Activated naive CD8-positive, alpha-beta T cell treated with anti-CD3 and anti-CD28 coated beads, Interleukin-2, amount 50 U/mL, for 24 hours (primary cell): ENCODE measurements around the gene FHOD3.

ENCODE experiments used
- ATAC-seq: fragments of 150-1000 bp; cut with Tn5 transposase; one replicate; pipeline ENCODE4 v1.10.0; 2021
- DNase-seq: peaks from one replicate; pipeline ENCODE4 v3.0.0; 2021
- H3K27ac Mint-ChIP-seq: one replicate; pipeline ENCODE4 v1.8.0; 2021; ENCODE audit warnings: mild to moderate bottlenecking, mixed read lengths
- H3K27me3 Mint-ChIP-seq: one replicate; pipeline ENCODE4 v1.8.0; 2021; ENCODE audit warnings: mixed read lengths
- H3K36me3 Mint-ChIP-seq: one replicate; pipeline ENCODE4 v1.8.0; 2021; ENCODE audit warnings: low read depth, mixed read lengths
- H3K4me1 Mint-ChIP-seq: one replicate; pipeline ENCODE4 v1.8.0; 2021; ENCODE audit warnings: mixed read lengths
- H3K4me3 Mint-ChIP-seq: one replicate; pipeline ENCODE4 v1.8.0; 2021; ENCODE audit warnings: mild to moderate bottlenecking, moderate library complexity, mixed read lengths
- H3K9me3 Mint-ChIP-seq: one replicate; pipeline ENCODE4 v1.8.0; 2021; ENCODE audit warnings: mixed read lengths

Gene FHOD3

GRCh38 chr18:36499938-36500337, 202.4 kb downstream of the FHOD3 start:
- H3K4me1 Mint-ChIP-seq: no peaks in the 10 kb centered on the region
- ATAC-seq (no peak), DNase-seq (no peak)
- no peaks in the 10 kb centered on the region for H3K36me3 Mint-ChIP-seq
- no peak overlapping the region for H3K4me3 Mint-ChIP-seq
- H3K27me3 Mint-ChIP-seq: peaks cover 4% of the 10 kb centered on the region
- H3K9me3 Mint-ChIP-seq: no peaks in the 10 kb centered on the region
- no peak overlapping the region for H3K27ac Mint-ChIP-seq

DNA sequence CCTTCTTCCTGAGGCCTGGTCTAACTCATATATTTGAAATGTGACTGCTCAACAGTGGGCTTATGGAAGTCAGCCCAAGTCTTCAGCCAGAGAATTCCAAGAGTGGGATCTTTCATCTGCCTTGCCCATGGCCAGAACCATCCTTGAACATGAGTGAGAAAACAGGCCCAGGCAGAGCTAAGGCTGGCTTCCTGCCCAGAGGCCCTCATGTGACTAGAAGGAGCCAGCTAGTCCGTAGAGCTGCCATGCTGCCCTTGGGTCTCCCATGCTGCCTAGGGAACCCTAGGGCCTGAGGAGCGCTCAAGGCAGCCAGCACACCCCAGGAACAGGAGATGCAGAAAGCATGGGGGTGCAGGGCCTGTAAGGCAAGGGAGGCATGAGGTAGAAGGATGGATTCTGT, 203.6 kb downstream of the FHOD3 start:
- H3K36me3 Mint-ChIP-seq: no peaks in the 10 kb centered on the region
- ATAC-seq: no peak

GRCh38 chr18:36503477-36503876, 206.0 kb downstream of the FHOD3 start:
- Mint-ChIP-seq H3K27me3 (peaks cover under 1% of the 10 kb centered on the region), H3K4me1 (no peaks in the 10 kb centered on the region), H3K9me3 (no peaks in the 10 kb centered on the region), H3K4me3 (no peak overlapping the region), H3K36me3 (no peaks in the 10 kb centered on the region), H3K27ac (no peak overlapping the region)
- DNase-seq (no peak), ATAC-seq (no peak)

More for the DNA sequence above, 203.6 kb downstream of the FHOD3 start:
- Mint-ChIP-seq H3K4me3 (no peak overlapping the region), H3K27me3 (peaks cover 4% of the 10 kb centered on the region), H3K4me1 (no peaks in the 10 kb centered on the region), H3K9me3 (no peaks in the 10 kb centered on the region), H3K27ac (no peak overlapping the region)
- no peak for DNase-seq

GRCh38 chr18:36504928-36505327, 207.4 kb downstream of the FHOD3 start:
- no peak for ATAC-seq
- Mint-ChIP-seq H3K27me3 (no peaks in the 10 kb centered on the region), H3K4me1 (no peaks in the 10 kb centered on the region), H3K27ac (no peak overlapping the region), H3K4me3 (no peak overlapping the region), H3K36me3 (no peaks in the 10 kb centered on the region), H3K9me3 (no peaks in the 10 kb centered on the region)
- DNase-seq: no peak

GRCh38 chr18:36505665-36506064, 208.2 kb downstream of the FHOD3 start:
- DNase-seq: no peak
- Mint-ChIP-seq H3K36me3 (no peaks in the 10 kb centered on the region), H3K4me1 (no peaks in the 10 kb centered on the region), H3K9me3 (no peaks in the 10 kb centered on the region), H3K27ac (no peak overlapping the region), H3K27me3 (no peaks in the 10 kb centered on the region), H3K4me3 (no peak overlapping the region)
- no peak for ATAC-seq

DNA sequence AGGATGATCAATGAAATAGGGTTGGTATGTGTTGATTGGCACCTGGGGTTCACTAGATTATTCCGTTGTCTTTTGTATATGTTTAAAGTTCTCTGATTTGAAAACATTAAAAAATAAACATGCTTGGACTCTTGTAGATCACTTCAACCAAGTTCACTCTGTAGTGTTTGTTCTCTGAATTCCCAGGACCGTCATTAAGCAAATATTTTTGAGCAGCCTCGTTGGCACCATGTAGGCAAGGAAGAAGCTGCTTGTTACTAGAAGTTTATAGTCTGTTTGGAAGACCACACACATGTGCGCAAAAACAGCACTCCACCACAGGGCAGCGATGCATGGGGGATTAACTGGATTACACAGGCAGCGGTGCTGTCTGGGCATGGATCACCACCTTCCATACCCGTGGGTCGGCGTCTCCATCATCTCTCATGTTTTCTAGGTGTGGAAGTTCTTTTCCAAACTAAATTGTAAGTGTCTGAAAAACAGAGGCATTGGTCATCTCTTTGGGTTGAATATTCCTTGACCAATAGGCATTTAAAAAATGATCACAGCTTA, 212.2 kb downstream of the FHOD3 start:
- no peaks in the 10 kb centered on the region for H3K36me3 Mint-ChIP-seq
- ATAC-seq: no peak
- H3K9me3 Mint-ChIP-seq: no peaks in the 10 kb centered on the region

GRCh38 chr18:36511791-36512352, 214.4 kb downstream of the FHOD3 start:
- Mint-ChIP-seq H3K4me1 (no peaks in the 10 kb centered on the region), H3K27me3 (peaks cover 1% of the 10 kb centered on the region), H3K36me3 (no peaks in the 10 kb centered on the region), H3K27ac (no peak overlapping the region), H3K4me3 (no peak overlapping the region), H3K9me3 (no peaks in the 10 kb centered on the region)
- DNase-seq (no peak), ATAC-seq (no peak)

More for the DNA sequence above, 212.2 kb downstream of the FHOD3 start:
- no peak for DNase-seq
- H3K4me1 Mint-ChIP-seq: no peaks in the 10 kb centered on the region
- H3K4me3 Mint-ChIP-seq: no peak overlapping the region
- H3K27ac Mint-ChIP-seq: no peak overlapping the region
- H3K27me3 Mint-ChIP-seq: peaks cover 1% of the 10 kb centered on the region

DNA sequence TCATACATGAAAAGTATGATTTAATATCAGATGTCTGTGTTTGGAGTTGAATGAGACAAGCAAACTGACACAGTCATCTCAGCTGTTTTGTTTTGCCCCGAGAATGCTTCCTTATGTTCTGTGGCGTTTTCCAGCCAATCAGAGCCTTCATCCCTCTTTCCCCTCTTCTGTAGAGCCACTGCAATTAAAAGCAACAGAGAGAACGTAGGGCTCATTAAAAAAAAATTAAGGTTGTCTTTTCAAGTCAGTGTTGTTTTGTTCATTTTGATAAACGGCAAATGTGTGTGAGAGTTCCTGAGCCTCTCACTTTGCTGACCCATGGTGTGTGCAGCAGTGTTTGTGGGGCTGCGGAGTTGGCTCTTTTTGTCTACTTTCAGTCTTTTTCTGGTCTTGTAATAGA, 216.0 kb downstream of the FHOD3 start:
- H3K4me1 Mint-ChIP-seq: no peaks in the 10 kb centered on the region
- H3K36me3 Mint-ChIP-seq: no peaks in the 10 kb centered on the region
- no peak overlapping the region for H3K4me3 Mint-ChIP-seq
- no peak overlapping the region for H3K27ac Mint-ChIP-seq
- ATAC-seq (no peak), DNase-seq (no peak)
- H3K9me3 Mint-ChIP-seq: no peaks in the 10 kb centered on the region
- peaks cover 1% of the 10 kb centered on the region for H3K27me3 Mint-ChIP-seq

DNA sequence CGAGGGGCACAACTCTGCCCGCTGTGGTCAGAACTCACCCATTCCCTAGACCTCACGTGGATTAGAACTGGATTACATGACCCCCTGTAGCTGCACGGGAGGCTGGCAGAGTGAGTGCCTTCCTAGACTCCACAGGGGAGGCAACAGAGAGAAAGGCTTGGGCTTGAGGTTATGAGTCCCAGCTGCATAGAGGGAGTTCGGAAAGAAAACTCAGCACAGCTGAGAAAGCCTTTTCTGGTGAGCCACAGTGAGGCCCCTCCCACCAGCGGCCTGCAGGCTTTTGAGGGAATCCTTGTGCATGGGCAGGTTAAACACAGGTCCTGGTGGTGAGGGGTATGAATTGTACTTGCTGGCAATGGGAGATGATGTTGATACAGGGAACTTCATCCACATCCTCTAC, 217.3 kb downstream of the FHOD3 start:
- no peak overlapping the region for H3K4me3 Mint-ChIP-seq
- H3K4me1 Mint-ChIP-seq: no peaks in the 10 kb centered on the region
- H3K27me3 Mint-ChIP-seq: peaks cover 1% of the 10 kb centered on the region
- no peak overlapping the region for H3K27ac Mint-ChIP-seq
- H3K9me3 Mint-ChIP-seq: no peaks in the 10 kb centered on the region
- H3K36me3 Mint-ChIP-seq: no peaks in the 10 kb centered on the region
- ATAC-seq (no peak), DNase-seq (no peak)

DNA sequence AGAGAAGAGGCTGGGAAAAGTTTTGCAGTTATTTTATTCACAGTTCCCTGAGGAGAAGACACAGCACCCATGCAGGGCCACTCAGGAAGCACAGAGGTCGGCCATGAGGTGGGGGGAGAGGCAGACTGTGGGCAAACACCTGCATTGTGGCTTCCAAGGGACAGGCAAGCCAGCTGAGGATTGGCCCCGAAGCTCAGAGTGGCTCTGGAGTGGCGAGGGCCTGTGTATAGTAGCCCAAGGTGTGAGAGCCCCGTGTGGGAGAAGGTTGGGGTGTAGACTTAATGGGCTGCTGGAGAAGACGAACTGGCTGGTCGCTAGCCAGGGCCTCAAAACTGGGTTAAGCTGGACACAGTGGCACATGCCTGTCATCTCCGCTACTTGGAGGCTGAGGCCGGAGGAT, 218.7 kb downstream of the FHOD3 start:
- DNase-seq: no peak
- Mint-ChIP-seq H3K9me3 (no peaks in the 10 kb centered on the region), H3K36me3 (no peaks in the 10 kb centered on the region), H3K4me3 (no peak overlapping the region), H3K4me1 (no peaks in the 10 kb centered on the region), H3K27ac (no peak overlapping the region), H3K27me3 (peaks cover 4% of the 10 kb centered on the region)
- ATAC-seq: no peak

DNA sequence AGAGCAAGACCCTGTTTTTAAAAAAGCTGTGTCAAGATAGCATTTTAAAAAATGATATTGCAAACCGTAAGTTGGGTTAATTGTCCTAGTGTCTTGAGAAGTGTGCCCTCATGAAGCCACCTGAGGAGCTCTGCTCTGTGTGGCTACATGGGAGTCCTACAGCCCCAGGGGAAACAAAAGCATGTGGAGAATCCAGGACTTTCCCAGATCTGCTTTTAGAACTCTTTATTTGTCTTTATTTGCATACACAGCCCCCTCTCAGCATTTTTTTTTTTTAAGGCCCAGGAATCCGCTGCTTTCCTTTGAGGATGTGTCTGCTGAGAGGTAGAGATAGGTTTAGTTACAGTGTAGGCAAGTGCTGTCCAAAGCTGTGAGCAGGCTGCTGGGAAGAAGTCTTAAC, 219.2 kb downstream of the FHOD3 start:
- no peaks in the 10 kb centered on the region for H3K4me1 Mint-ChIP-seq
- ATAC-seq (no peak), DNase-seq (no peak)
- H3K36me3 Mint-ChIP-seq: no peaks in the 10 kb centered on the region
- H3K4me3 Mint-ChIP-seq: no peak overlapping the region
- no peaks in the 10 kb centered on the region for H3K9me3 Mint-ChIP-seq
- H3K27me3 Mint-ChIP-seq: peaks cover 5% of the 10 kb centered on the region
- no peak overlapping the region for H3K27ac Mint-ChIP-seq

GRCh38 chr18:36518839-36519238, 221.3 kb downstream of the FHOD3 start:
- ATAC-seq (no peak), DNase-seq (no peak)
- H3K4me3 Mint-ChIP-seq: no peak overlapping the region
- no peaks in the 10 kb centered on the region for H3K36me3 Mint-ChIP-seq
- H3K27me3 Mint-ChIP-seq: peaks cover 7% of the 10 kb centered on the region
- H3K9me3 Mint-ChIP-seq: no peaks in the 10 kb centered on the region
- H3K4me1 Mint-ChIP-seq: no peaks in the 10 kb centered on the region
- H3K27ac Mint-ChIP-seq: no peak overlapping the region

GRCh38 chr18:36519358-36519757, 221.8 kb downstream of the FHOD3 start:
- no peak overlapping the region for H3K27ac Mint-ChIP-seq
- H3K4me3 Mint-ChIP-seq: no peak overlapping the region
- no peaks in the 10 kb centered on the region for H3K4me1 Mint-ChIP-seq
- H3K27me3 Mint-ChIP-seq: peaks cover 7% of the 10 kb centered on the region
- H3K36me3 Mint-ChIP-seq: no peaks in the 10 kb centered on the region
- ATAC-seq: peak; percentile 33
- H3K9me3 Mint-ChIP-seq: no peaks in the 10 kb centered on the region
- DNase-seq: no peak

GRCh38 chr18:36522509-36522908, 225.0 kb downstream of the FHOD3 start:
- no peaks in the 10 kb centered on the region for H3K36me3 Mint-ChIP-seq
- no peak overlapping the region for H3K27ac Mint-ChIP-seq
- no peak overlapping the region for H3K4me3 Mint-ChIP-seq
- ATAC-seq: no peak
- no peak for DNase-seq
- H3K4me1 Mint-ChIP-seq: no peaks in the 10 kb centered on the region
- H3K9me3 Mint-ChIP-seq: no peaks in the 10 kb centered on the region
- H3K27me3 Mint-ChIP-seq: peaks cover 7% of the 10 kb centered on the region

DNA sequence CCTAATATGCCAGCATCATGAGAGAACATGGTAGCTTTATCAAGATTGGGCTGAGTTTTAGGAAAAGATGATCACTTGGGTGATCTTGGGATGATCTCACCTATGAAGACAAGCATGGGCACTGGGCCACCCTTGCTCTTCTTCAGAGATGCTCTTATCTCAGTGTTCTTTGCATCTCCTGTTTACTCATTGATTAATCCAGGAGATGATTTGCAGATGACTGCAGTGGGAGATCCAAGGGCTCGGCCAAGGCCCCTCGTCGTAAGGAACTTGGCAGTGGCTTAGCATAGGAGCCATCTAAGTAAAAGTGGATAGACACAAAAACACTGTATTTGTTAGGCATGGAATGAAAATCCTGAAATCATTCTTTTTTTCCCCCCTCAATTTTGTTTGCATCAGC, 228.4 kb downstream of the FHOD3 start:
- Mint-ChIP-seq H3K9me3 (no peaks in the 10 kb centered on the region), H3K27me3 (peaks cover 7% of the 10 kb centered on the region), H3K36me3 (no peaks in the 10 kb centered on the region), H3K27ac (no peak overlapping the region), H3K4me3 (no peak overlapping the region), H3K4me1 (no peaks in the 10 kb centered on the region)
- DNase-seq: no peak
- no peak for ATAC-seq

DNA sequence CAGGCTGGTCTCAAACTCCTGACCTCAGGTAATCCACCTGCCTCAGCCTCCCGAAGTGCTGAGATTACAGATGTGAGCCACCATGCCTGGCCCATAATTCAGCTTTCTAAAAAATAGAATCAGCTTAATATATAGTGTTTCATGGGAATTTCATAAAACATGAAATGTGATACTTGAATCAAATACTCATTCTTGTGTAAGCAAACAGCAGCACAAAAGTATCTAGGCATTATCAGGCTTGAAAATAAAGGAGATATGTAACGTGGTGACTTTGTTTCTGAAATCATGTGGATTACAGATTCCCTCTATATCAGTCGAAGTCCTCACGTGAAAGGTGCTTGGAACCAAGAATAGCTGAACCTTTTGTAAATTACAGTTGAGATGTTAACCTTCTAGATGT, 229.1 kb downstream of the FHOD3 start:
- no peaks in the 10 kb centered on the region for H3K36me3 Mint-ChIP-seq
- no peaks in the 10 kb centered on the region for H3K9me3 Mint-ChIP-seq
- H3K4me3 Mint-ChIP-seq: no peak overlapping the region
- H3K27me3 Mint-ChIP-seq: peaks cover 3% of the 10 kb centered on the region
- H3K27ac Mint-ChIP-seq: no peak overlapping the region
- DNase-seq (no peak), ATAC-seq (no peak)
- H3K4me1 Mint-ChIP-seq: no peaks in the 10 kb centered on the region
